Gastroesophageal sphincter (tissue), 3 donors: ENCODE data around the gene COLGALT1.

Experiments used
- POLR2A ChIP-seq, 2 donors: fragments of 450-650 bp; IDR thresholded peaks; one replicate each; pipeline ENCODE4 v1.6.1; 2017; ENCODE audit warnings: antibody characterized with exemption in 2 of 2, mild to moderate bottlenecking in 2 of 2, moderate library complexity in 1 of 2
- TF ChIP-seq, protein P1 (sequence below), 4 experiments: fragments of 200-600 bp in 2 of 4; fragments of 450-650 bp in 2 of 4; sonication (generic) in 1 of 4; IDR thresholded peaks; one replicate each; pipeline ENCODE4 v1.5.1; 2017 to 2019; ENCODE audit warnings: antibody characterized with exemption in 4 of 4, mild to moderate bottlenecking in 2 of 4, moderate library complexity in 2 of 4

GRCh38 chr19:17632577-17632976 lies 77.1 kb downstream of the COLGALT1 start:
- TF ChIP-seq, protein P1, sequence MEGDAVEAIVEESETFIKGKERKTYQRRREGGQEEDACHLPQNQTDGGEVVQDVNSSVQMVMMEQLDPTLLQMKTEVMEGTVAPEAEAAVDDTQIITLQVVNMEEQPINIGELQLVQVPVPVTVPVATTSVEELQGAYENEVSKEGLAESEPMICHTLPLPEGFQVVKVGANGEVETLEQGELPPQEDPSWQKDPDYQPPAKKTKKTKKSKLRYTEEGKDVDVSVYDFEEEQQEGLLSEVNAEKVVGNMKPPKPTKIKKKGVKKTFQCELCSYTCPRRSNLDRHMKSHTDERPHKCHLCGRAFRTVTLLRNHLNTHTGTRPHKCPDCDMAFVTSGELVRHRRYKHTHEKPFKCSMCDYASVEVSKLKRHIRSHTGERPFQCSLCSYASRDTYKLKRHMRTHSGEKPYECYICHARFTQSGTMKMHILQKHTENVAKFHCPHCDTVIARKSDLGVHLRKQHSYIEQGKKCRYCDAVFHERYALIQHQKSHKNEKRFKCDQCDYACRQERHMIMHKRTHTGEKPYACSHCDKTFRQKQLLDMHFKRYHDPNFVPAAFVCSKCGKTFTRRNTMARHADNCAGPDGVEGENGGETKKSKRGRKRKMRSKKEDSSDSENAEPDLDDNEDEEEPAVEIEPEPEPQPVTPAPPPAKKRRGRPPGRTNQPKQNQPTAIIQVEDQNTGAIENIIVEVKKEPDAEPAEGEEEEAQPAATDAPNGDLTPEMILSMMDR (IDR thresholded peaks at IDR 0.05), result no peak
- TF ChIP-seq POLR2A (IDR thresholded peaks at IDR 0.05), result no peak
